ENCODE measurements around the gene RALGAPA1. TPM values are rescaled to one million over a fixed set of nuclear protein-coding genes. Genes with fewer than 3 reads are reported as not detected.

Gene RALGAPA1
- polyA plus RNA-seq, 1 of the 3 experiments (the other 2 are of a cell fraction): 3.6 TPM

DNA sequence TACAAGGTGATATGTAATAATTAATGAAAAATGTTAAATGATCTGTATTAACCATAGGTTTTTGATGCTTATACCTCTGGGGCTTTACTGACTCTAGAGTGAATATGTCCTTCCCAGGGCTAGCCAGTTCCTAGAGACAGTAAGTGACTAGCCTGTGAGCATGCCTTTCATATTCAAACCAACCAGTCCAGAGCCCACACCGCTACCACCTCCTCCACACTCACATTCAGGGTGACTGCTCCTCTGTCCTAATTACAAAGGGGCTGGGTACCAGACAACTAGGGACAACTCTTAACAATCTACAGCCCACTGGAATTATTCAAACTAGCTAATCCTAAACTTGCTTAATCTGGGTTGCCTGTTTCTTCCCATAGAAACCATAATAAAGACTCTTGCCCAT is 49.0 kb downstream of the RALGAPA1 start:
- no peak overlapping the region for H3K27ac ChIP-seq (ENCODE audit: low read depth in 2 of 2, low read length in 1 of 2)
- H3K79me2 ChIP-seq (ENCODE audit: insufficient read depth): no peaks in the 10 kb centered on the region
- no peak overlapping the region for H3K4me3 ChIP-seq (ENCODE audit: low read depth in 2 of 2, low read length in 1 of 2)
- no peaks in the 10 kb centered on the region for H3K9me2 ChIP-seq
- WGBS (ENCODE audit: low lambda C conversion rate): 100% methylated on average over 1 of the region's 1 CpG
- no peaks in the 10 kb centered on the region for H3K4me1 ChIP-seq (ENCODE audit: control insufficient read depth in 1 of 2, insufficient read depth in 2 of 2, low read depth in 1 of 2, low read length in 1 of 2)
- H3K27me3 ChIP-seq (ENCODE audit: insufficient read depth): no peaks in the 10 kb centered on the region
- no peaks in the 10 kb centered on the region for H3F3A ChIP-seq (replicated peaks; ENCODE audit: insufficient read depth)
- ChIA-PET CTCF (no interaction called here), POLR2A (no interaction called here)
- H3K9me3 ChIP-seq: no peaks in the 10 kb centered on the region
- H3K4me2 ChIP-seq: no peak overlapping the region
- H3K36me3 ChIP-seq (replicated peaks in 1 of 2; ENCODE audit: control insufficient read depth in 1 of 2, insufficient read depth in 2 of 2, low read length in 1 of 2): peaks cover 11 to 17% of the 10 kb centered on the region in 2 experiments
- no peaks in the 10 kb centered on the region for H4K20me1 ChIP-seq (ENCODE audit: insufficient read depth)
- DNase-seq: no peak
- H2AFZ ChIP-seq (ENCODE audit: low read depth): no peak overlapping the region
- TF ChIP-seq CHD2 (IDR thresholded peaks at IDR 0.05; ENCODE audit: low read length, partially characterized antibody) (no peak), EP300 (IDR thresholded peaks at IDR 0.05; ENCODE audit: borderline replicate concordance in 1 of 2, low read depth in 1 of 2, low read length in 1 of 2) (no peak), NFIC (IDR thresholded peaks at IDR 0.05; ENCODE audit: borderline replicate concordance) (no peak), GATA2 (CRISPR knock-in tag; IDR thresholded peaks at IDR 0.05) (no peak), RCOR1 (IDR thresholded peaks at IDR 0.05; ENCODE audit: low read length) (no peak), TEAD4 (IDR thresholded peaks at IDR 0.05; ENCODE audit: borderline replicate concordance, insufficient read depth) (no peak), TCF12 (IDR thresholded peaks at IDR 0.05) (no peak), FOXM1 (IDR thresholded peaks at IDR 0.05; ENCODE audit: low read depth) (no peak), FOXJ3 (CRISPR knock-in tag; IDR thresholded peaks at IDR 0.05) (no peak), FOSL2 (IDR thresholded peaks at IDR 0.05; ENCODE audit: borderline replicate concordance, low read depth) (no peak), SIN3A (IDR thresholded peaks at IDR 0.05; ENCODE audit: borderline replicate concordance, low read depth, low read length) (no peak), GABPA (IDR thresholded peaks at IDR 0.05; ENCODE audit: low read depth) (no peak)
- TF ChIP-seq, protein P1, sequence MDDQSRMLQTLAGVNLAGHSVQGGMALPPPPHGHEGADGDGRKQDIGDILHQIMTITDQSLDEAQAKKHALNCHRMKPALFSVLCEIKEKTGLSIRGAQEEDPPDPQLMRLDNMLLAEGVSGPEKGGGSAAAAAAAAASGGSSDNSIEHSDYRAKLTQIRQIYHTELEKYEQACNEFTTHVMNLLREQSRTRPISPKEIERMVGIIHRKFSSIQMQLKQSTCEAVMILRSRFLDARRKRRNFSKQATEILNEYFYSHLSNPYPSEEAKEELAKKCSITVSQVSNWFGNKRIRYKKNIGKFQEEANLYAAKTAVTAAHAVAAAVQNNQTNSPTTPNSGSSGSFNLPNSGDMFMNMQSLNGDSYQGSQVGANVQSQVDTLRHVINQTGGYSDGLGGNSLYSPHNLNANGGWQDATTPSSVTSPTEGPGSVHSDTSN (IDR thresholded peaks at IDR 0.05): no peak
- TF ChIP-seq, protein P2, sequence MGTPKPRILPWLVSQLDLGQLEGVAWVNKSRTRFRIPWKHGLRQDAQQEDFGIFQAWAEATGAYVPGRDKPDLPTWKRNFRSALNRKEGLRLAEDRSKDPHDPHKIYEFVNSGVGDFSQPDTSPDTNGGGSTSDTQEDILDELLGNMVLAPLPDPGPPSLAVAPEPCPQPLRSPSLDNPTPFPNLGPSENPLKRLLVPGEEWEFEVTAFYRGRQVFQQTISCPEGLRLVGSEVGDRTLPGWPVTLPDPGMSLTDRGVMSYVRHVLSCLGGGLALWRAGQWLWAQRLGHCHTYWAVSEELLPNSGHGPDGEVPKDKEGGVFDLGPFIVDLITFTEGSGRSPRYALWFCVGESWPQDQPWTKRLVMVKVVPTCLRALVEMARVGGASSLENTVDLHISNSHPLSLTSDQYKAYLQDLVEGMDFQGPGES (IDR thresholded peaks at IDR 0.05; ENCODE audit: low read depth, low read length): no peak
- TF ChIP-seq, protein P3, sequence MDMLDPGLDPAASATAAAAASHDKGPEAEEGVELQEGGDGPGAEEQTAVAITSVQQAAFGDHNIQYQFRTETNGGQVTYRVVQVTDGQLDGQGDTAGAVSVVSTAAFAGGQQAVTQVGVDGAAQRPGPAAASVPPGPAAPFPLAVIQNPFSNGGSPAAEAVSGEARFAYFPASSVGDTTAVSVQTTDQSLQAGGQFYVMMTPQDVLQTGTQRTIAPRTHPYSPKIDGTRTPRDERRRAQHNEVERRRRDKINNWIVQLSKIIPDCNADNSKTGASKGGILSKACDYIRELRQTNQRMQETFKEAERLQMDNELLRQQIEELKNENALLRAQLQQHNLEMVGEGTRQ (IDR thresholded peaks at IDR 0.05; ENCODE audit: borderline replicate concordance, low read depth, low read length): no peak
- TF ChIP-seq, protein P4, sequence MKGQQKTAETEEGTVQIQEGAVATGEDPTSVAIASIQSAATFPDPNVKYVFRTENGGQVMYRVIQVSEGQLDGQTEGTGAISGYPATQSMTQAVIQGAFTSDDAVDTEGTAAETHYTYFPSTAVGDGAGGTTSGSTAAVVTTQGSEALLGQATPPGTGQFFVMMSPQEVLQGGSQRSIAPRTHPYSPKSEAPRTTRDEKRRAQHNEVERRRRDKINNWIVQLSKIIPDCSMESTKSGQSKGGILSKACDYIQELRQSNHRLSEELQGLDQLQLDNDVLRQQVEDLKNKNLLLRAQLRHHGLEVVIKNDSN (IDR thresholded peaks at IDR 0.05; ENCODE audit: borderline replicate concordance, low read depth): no peak
- TF ChIP-seq, protein P5, sequence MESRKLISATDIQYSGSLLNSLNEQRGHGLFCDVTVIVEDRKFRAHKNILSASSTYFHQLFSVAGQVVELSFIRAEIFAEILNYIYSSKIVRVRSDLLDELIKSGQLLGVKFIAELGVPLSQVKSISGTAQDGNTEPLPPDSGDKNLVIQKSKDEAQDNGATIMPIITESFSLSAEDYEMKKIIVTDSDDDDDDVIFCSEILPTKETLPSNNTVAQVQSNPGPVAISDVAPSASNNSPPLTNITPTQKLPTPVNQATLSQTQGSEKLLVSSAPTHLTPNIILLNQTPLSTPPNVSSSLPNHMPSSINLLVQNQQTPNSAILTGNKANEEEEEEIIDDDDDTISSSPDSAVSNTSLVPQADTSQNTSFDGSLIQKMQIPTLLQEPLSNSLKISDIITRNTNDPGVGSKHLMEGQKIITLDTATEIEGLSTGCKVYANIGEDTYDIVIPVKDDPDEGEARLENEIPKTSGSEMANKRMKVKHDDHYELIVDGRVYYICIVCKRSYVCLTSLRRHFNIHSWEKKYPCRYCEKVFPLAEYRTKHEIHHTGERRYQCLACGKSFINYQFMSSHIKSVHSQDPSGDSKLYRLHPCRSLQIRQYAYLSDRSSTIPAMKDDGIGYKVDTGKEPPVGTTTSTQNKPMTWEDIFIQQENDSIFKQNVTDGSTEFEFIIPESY (IDR thresholded peaks at IDR 0.05; ENCODE audit: borderline replicate concordance, low read depth): no peak
- no peak overlapping the region for H3K9ac ChIP-seq
